H1 (cell line): Measurements from ENCODE around the gene SLX1A. TPM values are rescaled to one million over a fixed set of nuclear protein-coding genes. Genes with fewer than 3 reads are reported as not detected.

Experiments used
- CTCF ChIA-PET: fragments of 300-600 bp; sonication (Branson Sonifier 250); formaldehyde crosslinking; loops from one replicate; lab custom pipeline; 2021; ENCODE audit not compliant: partially characterized antibody; lab: Charles Lee
- POLR2A ChIA-PET: fragments of 300-600 bp; sonication (Branson Sonifier 250); formaldehyde crosslinking; loops from one replicate; lab custom pipeline; 2021; ENCODE audit warnings: inconsistent platforms; ENCODE audit not compliant: partially characterized antibody; lab: Charles Lee
- DNase-seq, 2 experiments: peaks; one replicate each; pipeline versions ENCODE4 v3.0.0 to v3.0.0-alpha.2; 2010 to 2022; ENCODE audit warnings: low spot score in 2 of 2, low read depth in 1 of 2, mixed read lengths in 1 of 2
- FAIRE-seq: peaks from 2 replicates; lab custom pipeline; 2011; peaks lifted over from hg19 to GRCh38; lab: Jason Lieb, UNC
- H2AFZ ChIP-seq: 2 replicates; pipeline ENCODE4 v1.8.1; 2012; ENCODE audit warnings: low read length, inconsistent platforms
- H2AK5ac ChIP-seq: 2 replicates; pipeline ENCODE4 v1.6.1; 2013; ENCODE audit warnings: low read depth, low read length
- H2BK120ac ChIP-seq: replicated peaks from 2 replicates; pipeline ENCODE3; 2013; ENCODE audit warnings: low read depth, low read length, inconsistent platforms
- H2BK12ac ChIP-seq: 2 replicates; pipeline ENCODE4 v1.6.1; 2013; ENCODE audit warnings: low read depth, low read length
- H2BK15ac ChIP-seq: 2 replicates; pipeline ENCODE4 v1.6.1; 2013; ENCODE audit warnings: low read length
- H2BK20ac ChIP-seq: 2 replicates; pipeline ENCODE4 v1.6.1; 2013; ENCODE audit warnings: low read length
- H2BK5ac ChIP-seq: 2 replicates; pipeline ENCODE4 v1.6.1; 2013; ENCODE audit warnings: low read depth, low read length
- H3K14ac ChIP-seq: 2 replicates; pipeline ENCODE4 v1.6.1; 2013; ENCODE audit warnings: inconsistent platforms; ENCODE audit not compliant: insufficient read length
- H3K18ac ChIP-seq: 2 replicates; pipeline ENCODE4 v1.6.1; 2013; ENCODE audit warnings: low read length; ENCODE audit errors: extremely low read depth
- H3K23ac ChIP-seq: 2 replicates; pipeline ENCODE4 v1.6.1; 2013; ENCODE audit warnings: inconsistent platforms; ENCODE audit not compliant: insufficient read length
- H3K23me2 ChIP-seq: 2 replicates; pipeline ENCODE4 v1.6.1; 2013; ENCODE audit warnings: low read depth, low read length
- H3K27ac ChIP-seq: 2 replicates; pipeline ENCODE4 v1.6.1; 2011; ENCODE audit warnings: low read depth, low read length, inconsistent platforms
- H3K27me3 ChIP-seq, 4 experiments: replicated peaks in 1 of 4; 1 replicate in 1 of 4; 2 replicates in 3 of 4; pipeline versions ENCODE4 v1.6.1 to v1.8.1; 2011 to 2013; ENCODE audit warnings: low read length in 3 of 4, mild to moderate bottlenecking in 3 of 4, inconsistent platforms in 2 of 4, mixed read lengths in 2 of 4, moderate library complexity in 1 of 4; ENCODE audit not compliant: control insufficient read depth in 3 of 4, insufficient read depth in 3 of 4; ENCODE audit errors: extremely low read depth in 1 of 4
- H3K36me3 ChIP-seq, 4 experiments: 2 replicates each; pipeline versions ENCODE4 v1.6.1 to v1.8.1; 2011 to 2013; ENCODE audit warnings: mild to moderate bottlenecking in 4 of 4, low read length in 3 of 4, moderate library complexity in 2 of 4, control low read depth in 1 of 4, inconsistent platforms in 1 of 4; ENCODE audit not compliant: insufficient read depth in 4 of 4, control insufficient read depth in 2 of 4
- H3K4ac ChIP-seq: replicated peaks from 2 replicates; pipeline ENCODE3; 2013; ENCODE audit warnings: low read length, low read depth, mixed read lengths, inconsistent platforms; ENCODE audit not compliant: insufficient read length
- H3K4me1 ChIP-seq, 4 experiments: replicated peaks in 1 of 4; 1 replicate in 1 of 4; 2 replicates in 3 of 4; pipeline versions ENCODE4 v1.6.1 to v1.8.1; 2011 to 2013; ENCODE audit warnings: low read length in 3 of 4, inconsistent platforms in 2 of 4, mixed read lengths in 1 of 4; ENCODE audit not compliant: insufficient read depth in 4 of 4, control insufficient read depth in 3 of 4
- H3K4me2 ChIP-seq, 2 experiments: 2 replicates each; pipeline versions ENCODE4 v1.6.1 to v1.8.1; 2011 to 2013; ENCODE audit warnings: low read depth in 2 of 2, low read length in 2 of 2, control low read depth in 1 of 2, inconsistent platforms in 1 of 2, mild to moderate bottlenecking in 1 of 2; ENCODE audit not compliant: insufficient read depth in 1 of 2
- H3K4me3 ChIP-seq, 4 experiments: fragments of 200-600, 300-600 bp in 1 of 4; sonication (generic), shearing (Covaris generic), sonication (Bioruptor Twin) in 1 of 4; 2 replicates each; pipeline versions ENCODE4 v1.5.1 to v1.8.1; 2011 to 2016; ENCODE audit warnings: low read length in 4 of 4, low read depth in 3 of 4, control low read depth in 2 of 4, inconsistent platforms in 2 of 4, mild to moderate bottlenecking in 2 of 4, mixed read lengths in 1 of 4, moderate library complexity in 1 of 4; ENCODE audit not compliant: insufficient read depth in 2 of 4; ENCODE audit errors: extremely low read depth in 1 of 4
- H3K56ac ChIP-seq: replicated peaks from 2 replicates; pipeline ENCODE3; 2013; ENCODE audit warnings: low read depth, mild to moderate bottlenecking, mixed read lengths, low read length, inconsistent platforms; ENCODE audit not compliant: insufficient read length
- H3K79me1 ChIP-seq: 2 replicates; pipeline ENCODE4 v1.6.1; 2013; ENCODE audit warnings: low read depth, low read length, control low read depth
- H3K79me2 ChIP-seq, 2 experiments: 2 replicates each; pipeline versions ENCODE4 v1.6.1 to v1.8.1; 2012 to 2013; ENCODE audit warnings: low read length in 2 of 2, mild to moderate bottlenecking in 2 of 2, inconsistent platforms in 1 of 2; ENCODE audit not compliant: insufficient read depth in 2 of 2, control insufficient read depth in 1 of 2
- H3K9ac ChIP-seq, 4 experiments: replicated peaks in 1 of 4; 1 replicate in 1 of 4; 2 replicates in 3 of 4; pipeline versions ENCODE4 v1.6.1 to v1.8.1; 2011 to 2013; ENCODE audit warnings: low read depth in 3 of 4, low read length in 3 of 4, control low read depth in 2 of 4, mild to moderate bottlenecking in 2 of 4, moderate library complexity in 2 of 4, inconsistent platforms in 1 of 4; ENCODE audit errors: extremely low read depth in 1 of 4
- H3K9me3 ChIP-seq, 2 experiments: 2 replicates each; pipeline versions ENCODE4 v1.6.1 to v1.8.1; 2012 to 2013; ENCODE audit warnings: mild to moderate bottlenecking in 2 of 2, moderate library complexity in 2 of 2, control low read depth in 1 of 2, inconsistent platforms in 1 of 2, low read depth in 1 of 2, low read length in 1 of 2, mixed read lengths in 1 of 2; ENCODE audit not compliant: insufficient read depth in 2 of 2
- H4K20me1 ChIP-seq, 2 experiments: replicated peaks in 1 of 2; 2 replicates each; pipeline versions ENCODE3 to v1.8.1; 2011 to 2013; ENCODE audit warnings: inconsistent platforms in 2 of 2, low read length in 2 of 2, mild to moderate bottlenecking in 1 of 2; ENCODE audit not compliant: insufficient read depth in 2 of 2, control insufficient read depth in 1 of 2
- H4K5ac ChIP-seq: 2 replicates; pipeline ENCODE4 v1.6.1; 2013; ENCODE audit warnings: low read length, low read depth, mixed read lengths, inconsistent platforms; ENCODE audit not compliant: insufficient read length
- H4K8ac ChIP-seq: 2 replicates; pipeline ENCODE4 v1.8.0; 2013; ENCODE audit warnings: mild to moderate bottlenecking, moderate library complexity, low read length, inconsistent platforms; ENCODE audit not compliant: insufficient read depth; ENCODE audit errors: extremely low read depth
- H4K91ac ChIP-seq: replicated peaks from 2 replicates; pipeline ENCODE3; 2013; ENCODE audit warnings: low read length, mixed read lengths, inconsistent platforms; ENCODE audit not compliant: insufficient read length
- EZH2 ChIP-seq: fragments of 200-600 bp; sonication (generic); IDR thresholded peaks from 2 replicates; pipeline ENCODE4 v1.7.1; 2012; ENCODE audit warnings: low read depth, mild to moderate bottlenecking, moderate library complexity, low read length, inconsistent platforms; ENCODE audit not compliant: severe bottlenecking
- FOSL1 ChIP-seq: IDR thresholded peaks from 2 replicates; pipeline ENCODE4 v1.6.1; 2011; ENCODE audit warnings: mild to moderate bottlenecking, low read depth, low read length, moderate library complexity; ENCODE audit not compliant: insufficient read depth
- HDAC6 ChIP-seq: IDR thresholded peaks from one replicate; pipeline ENCODE4 v1.7.1; 2012; ENCODE audit warnings: low read depth, mild to moderate bottlenecking, inconsistent platforms, low read length, moderate library complexity
- SP1 ChIP-seq: IDR thresholded peaks from 2 replicates; pipeline ENCODE4 v1.6.1; 2011; ENCODE audit warnings: low read depth, low read length
- whole genome bisulfite sequencing, 2 experiments: shearing (Covaris generic) in 1 of 2; methylation state at CpG; one replicate each; pipeline versions ENCODE4 v1.1.6 to v1.1.7; 2013 to 2015; ENCODE audit warnings: low lambda C conversion rate in 2 of 2, mixed read lengths in 2 of 2, inconsistent platforms in 1 of 2, low coverage in 1 of 2, missing lambda C conversion rate in 1 of 2; ENCODE audit not compliant: insufficient replicate concordance in 2 of 2, insufficient coverage in 1 of 2, insufficient read length in 1 of 2; ENCODE audit errors: extremely low coverage in 1 of 2, missing lambda C conversion rate in 1 of 2; 5-methylcytosine and 5-hydroxymethylcytosine counted together
- polyA plus RNA-seq, 7 experiments: library from polyadenylated mRNA; depleted of rRNA in 3 of 7; stranded (reverse) in 5 of 7; unstranded in 2 of 7; fragments of >200 nt in 5 of 7; fragments of 200-250 nt in 2 of 7; gene quantifications; 1 replicate in 5 of 7; 2 replicates in 1 of 7; 4 replicates in 1 of 7; pipeline versions ENCODE4 v1.2.1 to v1.2.3, GENCODE V29; 2011 to 2013; ENCODE audit warnings: missing spikeins in 2 of 7, mixed read lengths in 2 of 7
- total RNA-seq: library from RNA; stranded (reverse); fragmentation: NEBNext Ultra II Directional; extraction: Animal tissue kit (Norgen Biotek cat#: 25700); gene quantifications from 2 replicates; pipeline ENCODE4 v1.2.1, GENCODE V29; 2021

Gene SLX1A
- total and polyA plus RNA-seq, 2 of the 8 experiments (the other 6 are each of a cell fraction or from before 2014, with no cell fraction given), result 4.7 to 36.9 TPM

DNA sequence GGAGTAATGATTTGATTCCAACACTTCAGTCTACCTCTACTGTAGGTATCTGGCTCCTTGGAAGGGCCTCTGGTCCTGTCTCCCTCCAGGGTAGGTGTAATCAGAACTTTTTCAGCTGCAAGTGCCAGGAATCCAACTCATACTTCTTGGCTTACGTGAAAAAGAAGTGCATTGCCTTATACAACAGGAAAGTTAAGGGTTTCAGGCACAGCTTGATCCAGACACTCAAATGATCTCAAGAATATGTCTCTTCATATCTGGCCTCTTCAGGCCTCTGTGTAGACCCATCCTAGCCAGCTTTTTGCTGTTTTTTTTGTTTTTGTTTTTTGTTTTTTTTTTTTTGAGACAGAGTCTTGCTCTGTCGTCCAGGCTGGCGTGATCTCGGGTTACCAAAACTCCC is 14.5 kb upstream of the SLX1A start:
- no peak for DNase-seq
- Histone ChIP-seq H2AK5ac (no peak overlapping the region), H3K27ac (no peak overlapping the region), H3K79me2 (no peaks in the 10 kb centered on the region), H3K79me1 (no peaks in the 10 kb centered on the region), H3K4ac (no peak overlapping the region), H4K91ac (no peak overlapping the region), H4K8ac (no peak overlapping the region), H3K4me1 (peaks cover 0 to 9% (median 2%) of the 10 kb centered on the region in 4 experiments; a peak in 4 of 7 replicates), H3K9ac (no peak overlapping the region), H2BK20ac (no peak overlapping the region), H3K36me3 (no peaks in the 10 kb centered on the region), H2BK15ac (no peak overlapping the region), H4K5ac (no peak overlapping the region), H2BK5ac (no peak overlapping the region), H2BK120ac (no peak overlapping the region), H3K4me3 (no peak overlapping the region), H4K20me1 (peaks cover 0 to 2% of the 10 kb centered on the region in 2 experiments), H3K18ac (no peak overlapping the region), H3K4me2 (no peak overlapping the region), H3K9me3 (no peaks in the 10 kb centered on the region), H3K56ac (no peak overlapping the region), H3K23me2 (peaks cover 10% of the 10 kb centered on the region; the same call in 1 of the 2 replicates), H3K27me3 (peaks cover 0 to 18% (median 10%) of the 10 kb centered on the region in 4 experiments; a peak in 4 of 7 replicates), H2BK12ac (no peak overlapping the region), H3K14ac (no peak overlapping the region), H2AFZ (no peak overlapping the region), H3K23ac (no peak overlapping the region)
- FAIRE-seq, result no peak
- 88% methylated on average over 4 of the region's 4 CpGs; no CpG with 5 or more reads in 1 of the 2 experiments for WGBS, 2 experiments
- ChIA-PET CTCF (interaction anchor here (0.9 kb wide), 1 partner anchor 87 kb away, joined by 3 read pairs; the partner anchor contains the start of gene TBX6), POLR2A (interaction anchor here (0.6 to 1.0 kb wide), 2 partner anchors 65 to 109 kb away, joined by 3 to 5 read pairs; no protein-coding TSS in a partner anchor)
- no peak for TF ChIP-seq EZH2
- no peak for TF ChIP-seq FOSL1
- no peak for TF ChIP-seq SP1
- TF ChIP-seq HDAC6, result no peak
